ENCODE data around the gene ST7L.

Gene ST7L

GRCh38 chr1:112544011-112544688 is 74.8 kb downstream of the ST7L start:
- no peak for DNase-seq

- no peak for DNase-seq
These were observed 76.6 kb downstream of the ST7L start for GRCh38 chr1:112542206-112542973.

- DNase-seq: no peak
These were observed 77.6 kb downstream of the ST7L start for GRCh38 chr1:112541299-112541698.

GRCh38 chr1:112540226-112540794 is 78.6 kb downstream of the ST7L start:
- DNase-seq: no peak

- no peak for DNase-seq
These were observed 80.1 kb downstream of the ST7L start for GRCh38 chr1:112538883-112539282.

- DNase-seq: no peak
These were observed 81.5 kb downstream of the ST7L start for GRCh38 chr1:112537456-112537855.

- DNase-seq: no peak
These were observed 82.4 kb downstream of the ST7L start for GRCh38 chr1:112536561-112536960.

- no peak for DNase-seq
These were observed 85.9 kb downstream of the ST7L start for GRCh38 chr1:112533029-112533428.

- no peak for DNase-seq
These were observed 86.9 kb downstream of the ST7L start for GRCh38 chr1:112532064-112532463.

- no peak for DNase-seq
These were observed 88.1 kb downstream of the ST7L start for GRCh38 chr1:112530832-112531231.

GRCh38 chr1:112529301-112529700 is 89.6 kb downstream of the ST7L start:
- no peak for DNase-seq

GRCh38 chr1:112528076-112528475 is 90.9 kb downstream of the ST7L start:
- no peak for DNase-seq

GRCh38 chr1:112527266-112528010 is 91.5 kb downstream of the ST7L start:
- no peak for DNase-seq

- DNase-seq: no peak
These were observed 94.0 kb downstream of the ST7L start for GRCh38 chr1:112524986-112525385.

- no peak for DNase-seq
These were observed 94.7 kb downstream of the ST7L start for GRCh38 chr1:112524251-112524650.

GRCh38 chr1:112522621-112523020 is 96.3 kb downstream of the ST7L start:
- DNase-seq: no peak

GRCh38 chr1:112520166-112520565 is 98.8 kb downstream of the ST7L start:
- DNase-seq: no peak

- DNase-seq: no peak
These were observed 100.8 kb downstream of the ST7L start for GRCh38 chr1:112518186-112518585.

- DNase-seq: no peak
These were observed 101.3 kb downstream of the ST7L start for GRCh38 chr1:112517646-112518045.

GRCh38 chr1:112517231-112517630 is 101.7 kb downstream of the ST7L start:
- DNase-seq: no peak

- no peak for DNase-seq
These were observed 102.8 kb downstream of the ST7L start for GRCh38 chr1:112516141-112516540.

- DNase-seq: no peak
These were observed 103.5 kb downstream of the ST7L start for GRCh38 chr1:112515311-112516009.

GRCh38 chr1:112514901-112515300 is 104.0 kb downstream of the ST7L start:
- no peak for DNase-seq

Data from NCI-H2171 treated with DMSO at 0.1 percent for 48 hours (cell line).